ENCODE results near the gene EDRF1. TPM values are rescaled to one million over a fixed set of nuclear protein-coding genes. Genes with fewer than 3 reads are reported as not detected.

EDRF1 gene
- total and polyA plus RNA-seq, 2 donors, result 27.3 to 43.1 TPM

- H3K9me3 ChIP-seq (ENCODE audit: control insufficient read depth in 2 of 2, insufficient read depth in 1 of 2, low read length in 1 of 2), result no peaks in the 10 kb centered on the region
- no peak overlapping the region for H3K27ac ChIP-seq (ENCODE audit: low read depth in 1 of 2, low read length in 1 of 2)
- H3K36me3 ChIP-seq (ENCODE audit: control insufficient read depth in 2 of 2, insufficient read depth in 2 of 2, low read length in 1 of 2), result no peaks in the 10 kb centered on the region
- H3K27me3 ChIP-seq (ENCODE audit: control insufficient read depth in 2 of 2, insufficient read depth in 1 of 2, low read length in 1 of 2), result peaks cover 0 to 7% of the 10 kb centered on the region in 2 donors
- DNase-seq (ENCODE audit: low read depth in 6 of 9, low spot score in 9 of 9), result no peak
- WGBS, result 96% methylated on average over 9 of the region's 9 CpGs
- H3K4me1 ChIP-seq (ENCODE audit: control insufficient read depth in 2 of 2, insufficient read depth in 2 of 2, low read length in 2 of 2), result no peaks in the 10 kb centered on the region
- H3K4me3 ChIP-seq (ENCODE audit: low read length in 2 of 2), result no peak overlapping the region
Observed at GRCh38 chr10:125777806-125778205, 58.3 kb downstream of the EDRF1 start.

GRCh38 chr10:125778556-125778955 lies 59.0 kb downstream of the EDRF1 start:
- DNase-seq (ENCODE audit: low read depth in 6 of 9, low spot score in 9 of 9), result no peak
- no peak overlapping the region for H3K4me3 ChIP-seq (ENCODE audit: low read length in 2 of 2)
- WGBS, result 74% methylated on average over 5 of the region's 5 CpGs
- no peaks in the 10 kb centered on the region for H3K36me3 ChIP-seq (ENCODE audit: control insufficient read depth in 2 of 2, insufficient read depth in 2 of 2, low read length in 1 of 2)
- no peaks in the 10 kb centered on the region for H3K4me1 ChIP-seq (ENCODE audit: control insufficient read depth in 2 of 2, insufficient read depth in 2 of 2, low read length in 2 of 2)
- no peak overlapping the region for H3K27ac ChIP-seq (ENCODE audit: low read depth in 1 of 2, low read length in 1 of 2)
- H3K9me3 ChIP-seq (ENCODE audit: control insufficient read depth in 2 of 2, insufficient read depth in 1 of 2, low read length in 1 of 2), result no peaks in the 10 kb centered on the region
- peaks cover 0 to 5% of the 10 kb centered on the region in 2 donors for H3K27me3 ChIP-seq (ENCODE audit: control insufficient read depth in 2 of 2, insufficient read depth in 1 of 2, low read length in 1 of 2)

GRCh38 chr10:125779403-125780327 lies 60.2 kb downstream of the EDRF1 start:
- H3K36me3 ChIP-seq (ENCODE audit: control insufficient read depth in 2 of 2, insufficient read depth in 2 of 2, low read length in 1 of 2), result no peaks in the 10 kb centered on the region
- WGBS, result 93% methylated on average over 10 of the region's 10 CpGs
- no peaks in the 10 kb centered on the region for H3K9me3 ChIP-seq (ENCODE audit: control insufficient read depth in 2 of 2, insufficient read depth in 1 of 2, low read length in 1 of 2)
- H3K27me3 ChIP-seq (ENCODE audit: control insufficient read depth in 2 of 2, insufficient read depth in 1 of 2, low read length in 1 of 2), result peaks cover 0 to 3% of the 10 kb centered on the region in 2 donors
- H3K27ac ChIP-seq (ENCODE audit: low read depth in 1 of 2, low read length in 1 of 2), result no peak overlapping the region
- DNase-seq (ENCODE audit: low read depth in 6 of 9, low spot score in 9 of 9), result no peak
- no peaks in the 10 kb centered on the region for H3K4me1 ChIP-seq (ENCODE audit: control insufficient read depth in 2 of 2, insufficient read depth in 2 of 2, low read length in 2 of 2)
- H3K4me3 ChIP-seq (ENCODE audit: low read length in 2 of 2), result no peak overlapping the region

DNA sequence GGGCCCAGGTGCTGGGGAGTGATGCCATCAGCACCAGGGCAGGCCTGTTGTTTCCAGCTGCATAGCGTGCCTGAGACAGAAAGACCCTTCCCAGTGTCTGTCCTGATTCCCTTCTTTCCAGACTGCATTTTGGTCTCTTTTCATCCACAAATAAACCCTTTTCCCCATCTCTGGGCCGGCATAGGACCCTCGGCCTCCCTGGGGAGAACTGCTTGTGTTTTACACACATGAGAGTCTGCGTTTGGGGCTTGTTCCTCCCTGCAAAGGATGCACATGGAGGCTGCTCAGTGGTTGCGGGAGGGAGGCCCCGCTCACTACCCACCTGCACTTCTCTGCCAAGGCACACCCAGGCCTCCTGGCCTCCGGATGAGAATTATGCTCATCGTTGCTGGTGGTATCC lies 61.9 kb downstream of the EDRF1 start:
- Histone ChIP-seq H3K4me3 (ENCODE audit: low read length in 2 of 2) (no peak overlapping the region), H3K36me3 (ENCODE audit: control insufficient read depth in 2 of 2, insufficient read depth in 2 of 2, low read length in 1 of 2) (no peaks in the 10 kb centered on the region), H3K27me3 (ENCODE audit: control insufficient read depth in 2 of 2, insufficient read depth in 1 of 2, low read length in 1 of 2) (no peaks in the 10 kb centered on the region), H3K9me3 (ENCODE audit: control insufficient read depth in 2 of 2, insufficient read depth in 1 of 2, low read length in 1 of 2) (no peaks in the 10 kb centered on the region), H3K4me1 (ENCODE audit: control insufficient read depth in 2 of 2, insufficient read depth in 2 of 2, low read length in 2 of 2) (no peaks in the 10 kb centered on the region), H3K27ac (ENCODE audit: low read depth in 1 of 2, low read length in 1 of 2) (no peak overlapping the region)
- DNase-seq (ENCODE audit: low read depth in 6 of 9, low spot score in 9 of 9), result no peak
- 98% methylated on average over 8 of the region's 8 CpGs for WGBS

DNA sequence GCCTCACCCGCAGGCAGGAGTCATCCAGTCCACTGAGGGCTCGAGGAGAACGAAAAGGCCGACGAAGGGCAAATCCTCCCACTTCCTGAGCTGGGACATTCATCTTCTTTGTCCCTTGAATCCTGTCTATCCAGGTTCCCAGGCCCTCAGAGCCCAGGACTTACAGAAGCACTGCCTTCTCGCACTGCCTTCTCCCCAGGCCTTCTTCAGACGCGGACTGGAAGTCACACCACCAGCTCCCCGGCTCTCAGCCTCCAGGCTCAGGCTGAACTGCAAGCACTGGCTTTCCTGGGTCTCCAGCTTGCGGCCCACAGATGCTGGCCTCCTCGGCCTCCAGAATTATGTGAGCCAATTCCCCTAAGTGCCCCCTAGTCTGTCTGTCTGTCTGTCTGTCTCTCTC lies 62.5 kb downstream of the EDRF1 start:
- H3K9me3 ChIP-seq (ENCODE audit: control insufficient read depth in 2 of 2, insufficient read depth in 1 of 2, low read length in 1 of 2), result no peaks in the 10 kb centered on the region
- no peaks in the 10 kb centered on the region for H3K27me3 ChIP-seq (ENCODE audit: control insufficient read depth in 2 of 2, insufficient read depth in 1 of 2, low read length in 1 of 2)
- no peaks in the 10 kb centered on the region for H3K36me3 ChIP-seq (ENCODE audit: control insufficient read depth in 2 of 2, insufficient read depth in 2 of 2, low read length in 1 of 2)
- H3K27ac ChIP-seq (ENCODE audit: low read depth in 1 of 2, low read length in 1 of 2), result no peak overlapping the region
- 96% methylated on average over 11 of the region's 11 CpGs for WGBS
- no peaks in the 10 kb centered on the region for H3K4me1 ChIP-seq (ENCODE audit: control insufficient read depth in 2 of 2, insufficient read depth in 2 of 2, low read length in 2 of 2)
- no peak for DNase-seq (ENCODE audit: low read depth in 6 of 9, low spot score in 9 of 9)
- H3K4me3 ChIP-seq (ENCODE audit: low read length in 2 of 2), result no peak overlapping the region

GRCh38 chr10:125782616-125783015 lies 63.1 kb downstream of the EDRF1 start:
- no peak overlapping the region for H3K4me3 ChIP-seq (ENCODE audit: low read length in 2 of 2)
- no peaks in the 10 kb centered on the region for H3K36me3 ChIP-seq (ENCODE audit: control insufficient read depth in 2 of 2, insufficient read depth in 2 of 2, low read length in 1 of 2)
- H3K27me3 ChIP-seq (ENCODE audit: control insufficient read depth in 2 of 2, insufficient read depth in 1 of 2, low read length in 1 of 2), result no peaks in the 10 kb centered on the region
- no peaks in the 10 kb centered on the region for H3K9me3 ChIP-seq (ENCODE audit: control insufficient read depth in 2 of 2, insufficient read depth in 1 of 2, low read length in 1 of 2)
- no peak overlapping the region for H3K27ac ChIP-seq (ENCODE audit: low read depth in 1 of 2, low read length in 1 of 2)
- no peaks in the 10 kb centered on the region for H3K4me1 ChIP-seq (ENCODE audit: control insufficient read depth in 2 of 2, insufficient read depth in 2 of 2, low read length in 2 of 2)
- no peak for DNase-seq (ENCODE audit: low read depth in 6 of 9, low spot score in 9 of 9)
- WGBS, result 96% methylated on average over 11 of the region's 11 CpGs

GRCh38 chr10:125783408-125783807 lies 63.9 kb downstream of the EDRF1 start:
- no peak overlapping the region for H3K27ac ChIP-seq (ENCODE audit: low read depth in 1 of 2, low read length in 1 of 2)
- no peak for DNase-seq (ENCODE audit: low read depth in 6 of 9, low spot score in 9 of 9)
- no peaks in the 10 kb centered on the region for H3K4me1 ChIP-seq (ENCODE audit: control insufficient read depth in 2 of 2, insufficient read depth in 2 of 2, low read length in 2 of 2)
- no peaks in the 10 kb centered on the region for H3K36me3 ChIP-seq (ENCODE audit: control insufficient read depth in 2 of 2, insufficient read depth in 2 of 2, low read length in 1 of 2)
- WGBS, result 96% methylated on average over 7 of the region's 7 CpGs
- H3K9me3 ChIP-seq (ENCODE audit: control insufficient read depth in 2 of 2, insufficient read depth in 1 of 2, low read length in 1 of 2), result no peaks in the 10 kb centered on the region
- no peaks in the 10 kb centered on the region for H3K27me3 ChIP-seq (ENCODE audit: control insufficient read depth in 2 of 2, insufficient read depth in 1 of 2, low read length in 1 of 2)
- H3K4me3 ChIP-seq (ENCODE audit: low read length in 2 of 2), result no peak overlapping the region

GRCh38 chr10:125783957-125784356 lies 64.4 kb downstream of the EDRF1 start:
- Histone ChIP-seq H3K27me3 (ENCODE audit: control insufficient read depth in 2 of 2, insufficient read depth in 1 of 2, low read length in 1 of 2) (no peaks in the 10 kb centered on the region), H3K27ac (ENCODE audit: low read depth in 1 of 2, low read length in 1 of 2) (no peak overlapping the region), H3K9me3 (ENCODE audit: control insufficient read depth in 2 of 2, insufficient read depth in 1 of 2, low read length in 1 of 2) (no peaks in the 10 kb centered on the region), H3K4me1 (ENCODE audit: control insufficient read depth in 2 of 2, insufficient read depth in 2 of 2, low read length in 2 of 2) (no peaks in the 10 kb centered on the region), H3K4me3 (ENCODE audit: low read length in 2 of 2) (no peak overlapping the region), H3K36me3 (ENCODE audit: control insufficient read depth in 2 of 2, insufficient read depth in 2 of 2, low read length in 1 of 2) (peaks cover 3 to 4% of the 10 kb centered on the region in 2 donors)
- DNase-seq (ENCODE audit: low read depth in 6 of 9, low spot score in 9 of 9), result no peak
- WGBS, result 68% methylated on average over 6 of the region's 6 CpGs

DNA sequence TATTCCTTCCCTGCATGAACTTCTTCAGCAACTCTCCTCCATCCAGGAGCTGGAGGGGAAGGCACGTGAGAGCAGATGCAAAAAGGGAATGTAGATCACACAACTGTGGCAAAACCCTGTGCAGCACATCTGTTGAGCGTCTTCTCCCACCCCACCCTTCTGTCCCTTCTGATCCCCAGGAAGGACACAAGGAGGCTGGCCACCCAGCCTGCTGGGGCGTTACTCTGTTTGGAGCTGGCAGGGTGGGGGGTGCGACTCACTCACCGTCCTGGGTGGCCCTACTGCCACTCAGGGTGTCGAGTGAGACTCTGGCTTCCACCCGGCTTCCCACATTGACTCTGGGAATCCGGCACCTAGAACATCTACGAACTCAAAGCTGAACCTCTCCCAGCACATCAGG lies 66.3 kb downstream of the EDRF1 start:
- Histone ChIP-seq H3K27me3 (ENCODE audit: control insufficient read depth in 2 of 2, insufficient read depth in 1 of 2, low read length in 1 of 2) (no peaks in the 10 kb centered on the region), H3K9me3 (ENCODE audit: control insufficient read depth in 2 of 2, insufficient read depth in 1 of 2, low read length in 1 of 2) (no peaks in the 10 kb centered on the region)
- WGBS, result 76% methylated on average over 9 of the region's 9 CpGs

More for the DNA sequence above, 66.3 kb downstream of the EDRF1 start:
- DNase-seq (ENCODE audit: low read depth in 6 of 9, low spot score in 9 of 9), result no peak
- Histone ChIP-seq H3K36me3 (ENCODE audit: control insufficient read depth in 2 of 2, insufficient read depth in 2 of 2, low read length in 1 of 2) (peaks cover 7% of the 10 kb centered on the region in 2 donors), H3K4me3 (ENCODE audit: low read length in 2 of 2) (no peak overlapping the region), H3K4me1 (ENCODE audit: control insufficient read depth in 2 of 2, insufficient read depth in 2 of 2, low read length in 2 of 2) (no peaks in the 10 kb centered on the region), H3K27ac (ENCODE audit: low read depth in 1 of 2, low read length in 1 of 2) (no peak overlapping the region)
